ENCODE results near the gene NEUROG1. TPM values are rescaled to one million over a fixed set of nuclear protein-coding genes. Genes with fewer than 3 reads are reported as not detected.
A peak's percentile ranks its signal among the peaks of the same experiment; 100 is the strongest.

The NEUROG1 gene
- polyA plus RNA-seq, 3 donors = not detected

GRCh38 chr5:135543001-135543484 lies 7.3 kb upstream of the NEUROG1 start:
- Histone ChIP-seq H3K4me3 (replicated peaks in 1 of 3; ENCODE audit: low read depth in 2 of 3, low read length in 3 of 3) (peak overlapping the region; percentile 20 to 75 (median 22)), H2AFZ (ENCODE audit: insufficient read depth, low read depth, low read length, poor library complexity, severe bottlenecking) (peak overlapping the region; percentile 67), H3K27me3 (ENCODE audit: control insufficient read depth in 2 of 2, insufficient read depth in 2 of 2, low read length in 2 of 2) (peaks cover 95 to 100% of the 10 kb centered on the region in 2 donors), H3K9ac (ENCODE audit: insufficient read depth, low read length, poor library complexity, severe bottlenecking) (peak overlapping the region; percentile 44), H3K4me2 (replicated peaks; ENCODE audit: extremely low read depth, low read length, poor library complexity, severe bottlenecking) (peak overlapping the region; percentile 84), H3K4me1 (ENCODE audit: control insufficient read depth in 1 of 2, insufficient read depth in 2 of 2, low read length in 2 of 2) (peaks cover 13 to 19% of the 10 kb centered on the region in 2 donors), H3K36me3 (replicated peaks in 1 of 2; ENCODE audit: control insufficient read depth in 1 of 2, insufficient read depth in 2 of 2, low read length in 2 of 2) (no peaks in the 10 kb centered on the region), H4K20me1 (ENCODE audit: insufficient read depth, low read length) (no peaks in the 10 kb centered on the region), H3K9me3 (replicated peaks in 1 of 2; ENCODE audit: control insufficient read depth in 1 of 2, insufficient read depth in 1 of 2, low read length in 2 of 2) (peaks cover 0 to 34% of the 10 kb centered on the region in 2 donors), H3K27ac (ENCODE audit: low read depth in 1 of 2, low read length in 2 of 2) (no peak overlapping the region), H3K79me2 (ENCODE audit: insufficient read depth, low read length) (no peaks in the 10 kb centered on the region)
- intact Hi-C loops (cut with micrococcal nuclease) = loop anchor here in 1 of 2 donors (10.0 kb wide), 1 partner anchor 178 kb away; no protein-coding TSS in a partner anchor
- WGBS (ENCODE audit: insufficient coverage) = no CpG with 5 or more reads among the region's 5 CpGs
- Mint-ChIP-seq H3K4me3 (peak overlapping the region; percentile 86 to 91), H3K4me1 (peaks cover 23% of the 10 kb centered on the region), H3K36me3 (peaks cover 0 to 10% of the 10 kb centered on the region in 2 donors), H3K27ac (no peak overlapping the region), H3K27me3 (ENCODE audit: low read depth in 3 of 3) (peaks cover 96 to 99% (median 98%) of the 10 kb centered on the region in 3 donors), H3K9me3 (peaks cover 0 to 25% (median 10%) of the 10 kb centered on the region in 7 donors)
- TF ChIP-seq CTCF (IDR thresholded peaks at IDR 0.05) = no peak
- no peak for DNase-seq

- WGBS (ENCODE audit: insufficient coverage) = 38% methylated on average over 6 of the region's 11 CpGs
- no peak overlapping the region for H3K9ac ChIP-seq (ENCODE audit: insufficient read depth, low read length, poor library complexity, severe bottlenecking)
Measured at GRCh38 chr5:135541807-135542502, 6.2 kb upstream of the NEUROG1 start.

More at GRCh38 chr5:135541807-135542502, 6.2 kb upstream of the NEUROG1 start:
- no peak overlapping the region for H3K4me2 ChIP-seq (replicated peaks; ENCODE audit: extremely low read depth, low read length, poor library complexity, severe bottlenecking)
- H3K79me2 ChIP-seq (ENCODE audit: insufficient read depth, low read length) = no peaks in the 10 kb centered on the region
- Mint-ChIP-seq H3K4me1 (peaks cover 23% of the 10 kb centered on the region), H3K9me3 (peaks cover 0 to 31% (median 14%) of the 10 kb centered on the region in 7 donors), H3K4me3 (peak overlapping the region in 1 of 2 donors; percentile 91), H3K27me3 (ENCODE audit: low read depth in 3 of 3) (peaks cover 96 to 99% (median 98%) of the 10 kb centered on the region in 3 donors), H3K36me3 (peaks cover 0 to 10% of the 10 kb centered on the region in 2 donors), H3K27ac (no peak overlapping the region)
- H3K27ac ChIP-seq (ENCODE audit: low read depth in 1 of 2, low read length in 2 of 2) = no peak overlapping the region
- no peak for DNase-seq
- H3K27me3 ChIP-seq (ENCODE audit: control insufficient read depth in 2 of 2, insufficient read depth in 2 of 2, low read length in 2 of 2) = peaks cover 97 to 100% of the 10 kb centered on the region in 2 donors
- no peaks in the 10 kb centered on the region for H4K20me1 ChIP-seq (ENCODE audit: insufficient read depth, low read length)
- H3K4me1 ChIP-seq (ENCODE audit: control insufficient read depth in 1 of 2, insufficient read depth in 2 of 2, low read length in 2 of 2) = peaks cover 13 to 19% of the 10 kb centered on the region in 2 donors
- intact Hi-C loops (cut with micrococcal nuclease) = loop anchor here in 1 of 2 donors (10.0 kb wide), 1 partner anchor 177 kb away; no protein-coding TSS in a partner anchor
- no peaks in the 10 kb centered on the region for H3K36me3 ChIP-seq (replicated peaks in 1 of 2; ENCODE audit: control insufficient read depth in 1 of 2, insufficient read depth in 2 of 2, low read length in 2 of 2)
- H2AFZ ChIP-seq (ENCODE audit: insufficient read depth, low read depth, low read length, poor library complexity, severe bottlenecking) = no peak overlapping the region
- peaks cover 0 to 45% of the 10 kb centered on the region in 2 donors for H3K9me3 ChIP-seq (replicated peaks in 1 of 2; ENCODE audit: control insufficient read depth in 1 of 2, insufficient read depth in 1 of 2, low read length in 2 of 2)
- H3K4me3 ChIP-seq (replicated peaks in 1 of 3; ENCODE audit: low read depth in 2 of 3, low read length in 3 of 3) = no peak overlapping the region
- TF ChIP-seq CTCF (IDR thresholded peaks at IDR 0.05) = no peak
